ENCODE results near the gene THAP4. TPM values are rescaled to one million over a fixed set of nuclear protein-coding genes. Genes with fewer than 3 reads are reported as not detected.
A peak's percentile ranks its signal among the peaks of the same experiment; 100 is the strongest.

Gene THAP4
- total RNA-seq, 1 experiment from 2014 or later, result 22.2 TPM

GRCh38 chr2:241550616-241551580 lies 86.1 kb downstream of the THAP4 start:
- DNase-seq (ENCODE audit: low read depth), result no peak

- DNase-seq (ENCODE audit: low read depth), result no peak
Measured at GRCh38 chr2:241548451-241548835, 88.5 kb downstream of the THAP4 start.

- no peak for DNase-seq (ENCODE audit: low read depth)
Measured at GRCh38 chr2:241547781-241548450, 89.0 kb downstream of the THAP4 start.

- DNase-seq (ENCODE audit: low read depth), result peak; percentile 85
Measured at GRCh38 chr2:241546771-241547498, 90.0 kb downstream of the THAP4 start.

GRCh38 chr2:241545523-241546473 lies 91.2 kb downstream of the THAP4 start:
- no peak for DNase-seq (ENCODE audit: low read depth)

- peak; percentile 73 for DNase-seq (ENCODE audit: low read depth)
Measured at GRCh38 chr2:241545106-241545505, 91.9 kb downstream of the THAP4 start.

GRCh38 chr2:241542278-241542605 lies 94.7 kb downstream of the THAP4 start:
- DNase-seq (ENCODE audit: low read depth), result no peak

GRCh38 chr2:241541564-241542277 lies 95.2 kb downstream of the THAP4 start:
- no peak for DNase-seq (ENCODE audit: low read depth)

- DNase-seq (ENCODE audit: low read depth), result peak; percentile 26
Measured at GRCh38 chr2:241540771-241541561, 96.0 kb downstream of the THAP4 start.

GRCh38 chr2:241540401-241540770 lies 96.6 kb downstream of the THAP4 start:
- peak; percentile 54 for DNase-seq (ENCODE audit: low read depth)

GRCh38 chr2:241539616-241540374 lies 97.2 kb downstream of the THAP4 start:
- DNase-seq (ENCODE audit: low read depth), result no peak

GRCh38 chr2:241538838-241539615 lies 97.9 kb downstream of the THAP4 start:
- DNase-seq (ENCODE audit: low read depth), result no peak

- DNase-seq (ENCODE audit: low read depth), result no peak
Measured at GRCh38 chr2:241535871-241536655, 100.9 kb downstream of the THAP4 start.

- DNase-seq (ENCODE audit: low read depth), result no peak
Measured at GRCh38 chr2:241534701-241535375, 102.1 kb downstream of the THAP4 start.

All from M059J (cell line).